H1 (cell line): ENCODE measurements around the gene MTFR2. TPM values are rescaled to one million over a fixed set of nuclear protein-coding genes. Genes with fewer than 3 reads are reported as not detected.

Source experiments
- CTCF ChIA-PET: fragments of 300-600 bp; sonication (Branson Sonifier 250); formaldehyde crosslinking; loops from one replicate; lab custom pipeline; 2021; ENCODE audit not compliant: partially characterized antibody; lab: Charles Lee
- POLR2A ChIA-PET: fragments of 300-600 bp; sonication (Branson Sonifier 250); formaldehyde crosslinking; loops from one replicate; lab custom pipeline; 2021; ENCODE audit warnings: inconsistent platforms; ENCODE audit not compliant: partially characterized antibody; lab: Charles Lee
- DNase-seq, 2 experiments: peaks; one replicate each; pipeline versions ENCODE4 v3.0.0 to v3.0.0-alpha.2; 2010 to 2022; ENCODE audit warnings: low spot score in 2 of 2, low read depth in 1 of 2, mixed read lengths in 1 of 2
- FAIRE-seq: peaks from 2 replicates; lab custom pipeline; 2011; peaks lifted over from hg19 to GRCh38; lab: Jason Lieb, UNC
- H2AFZ ChIP-seq: 2 replicates; pipeline ENCODE4 v1.8.1; 2012; ENCODE audit warnings: low read length, inconsistent platforms
- H2AK5ac ChIP-seq: 2 replicates; pipeline ENCODE4 v1.6.1; 2013; ENCODE audit warnings: low read depth, low read length
- H2BK120ac ChIP-seq: replicated peaks from 2 replicates; pipeline ENCODE3; 2013; ENCODE audit warnings: low read depth, low read length, inconsistent platforms
- H2BK12ac ChIP-seq: 2 replicates; pipeline ENCODE4 v1.6.1; 2013; ENCODE audit warnings: low read depth, low read length
- H2BK15ac ChIP-seq: 2 replicates; pipeline ENCODE4 v1.6.1; 2013; ENCODE audit warnings: low read length
- H2BK20ac ChIP-seq: 2 replicates; pipeline ENCODE4 v1.6.1; 2013; ENCODE audit warnings: low read length
- H2BK5ac ChIP-seq: 2 replicates; pipeline ENCODE4 v1.6.1; 2013; ENCODE audit warnings: low read depth, low read length
- H3K14ac ChIP-seq: 2 replicates; pipeline ENCODE4 v1.6.1; 2013; ENCODE audit warnings: inconsistent platforms; ENCODE audit not compliant: insufficient read length
- H3K18ac ChIP-seq: 2 replicates; pipeline ENCODE4 v1.6.1; 2013; ENCODE audit warnings: low read length; ENCODE audit errors: extremely low read depth
- H3K23ac ChIP-seq: 2 replicates; pipeline ENCODE4 v1.6.1; 2013; ENCODE audit warnings: inconsistent platforms; ENCODE audit not compliant: insufficient read length
- H3K23me2 ChIP-seq: 2 replicates; pipeline ENCODE4 v1.6.1; 2013; ENCODE audit warnings: low read depth, low read length
- H3K27ac ChIP-seq: 2 replicates; pipeline ENCODE4 v1.6.1; 2011; ENCODE audit warnings: low read depth, low read length, inconsistent platforms
- H3K27me3 ChIP-seq, 4 experiments: replicated peaks in 1 of 4; 1 replicate in 1 of 4; 2 replicates in 3 of 4; pipeline versions ENCODE4 v1.6.1 to v1.8.1; 2011 to 2013; ENCODE audit warnings: low read length in 3 of 4, mild to moderate bottlenecking in 3 of 4, inconsistent platforms in 2 of 4, mixed read lengths in 2 of 4, moderate library complexity in 1 of 4; ENCODE audit not compliant: control insufficient read depth in 3 of 4, insufficient read depth in 3 of 4; ENCODE audit errors: extremely low read depth in 1 of 4
- H3K36me3 ChIP-seq, 4 experiments: 2 replicates each; pipeline versions ENCODE4 v1.6.1 to v1.8.1; 2011 to 2013; ENCODE audit warnings: mild to moderate bottlenecking in 4 of 4, low read length in 3 of 4, moderate library complexity in 2 of 4, control low read depth in 1 of 4, inconsistent platforms in 1 of 4; ENCODE audit not compliant: insufficient read depth in 4 of 4, control insufficient read depth in 2 of 4
- H3K4ac ChIP-seq: replicated peaks from 2 replicates; pipeline ENCODE3; 2013; ENCODE audit warnings: low read length, low read depth, mixed read lengths, inconsistent platforms; ENCODE audit not compliant: insufficient read length
- H3K4me1 ChIP-seq, 4 experiments: replicated peaks in 1 of 4; 1 replicate in 1 of 4; 2 replicates in 3 of 4; pipeline versions ENCODE4 v1.6.1 to v1.8.1; 2011 to 2013; ENCODE audit warnings: low read length in 3 of 4, inconsistent platforms in 2 of 4, mixed read lengths in 1 of 4; ENCODE audit not compliant: insufficient read depth in 4 of 4, control insufficient read depth in 3 of 4
- H3K4me2 ChIP-seq, 2 experiments: 2 replicates each; pipeline versions ENCODE4 v1.6.1 to v1.8.1; 2011 to 2013; ENCODE audit warnings: low read depth in 2 of 2, low read length in 2 of 2, control low read depth in 1 of 2, inconsistent platforms in 1 of 2, mild to moderate bottlenecking in 1 of 2; ENCODE audit not compliant: insufficient read depth in 1 of 2
- H3K4me3 ChIP-seq, 4 experiments: fragments of 200-600, 300-600 bp in 1 of 4; sonication (generic), shearing (Covaris generic), sonication (Bioruptor Twin) in 1 of 4; 2 replicates each; pipeline versions ENCODE4 v1.5.1 to v1.8.1; 2011 to 2016; ENCODE audit warnings: low read length in 4 of 4, low read depth in 3 of 4, control low read depth in 2 of 4, inconsistent platforms in 2 of 4, mild to moderate bottlenecking in 2 of 4, mixed read lengths in 1 of 4, moderate library complexity in 1 of 4; ENCODE audit not compliant: insufficient read depth in 2 of 4; ENCODE audit errors: extremely low read depth in 1 of 4
- H3K56ac ChIP-seq: replicated peaks from 2 replicates; pipeline ENCODE3; 2013; ENCODE audit warnings: low read depth, mild to moderate bottlenecking, mixed read lengths, low read length, inconsistent platforms; ENCODE audit not compliant: insufficient read length
- H3K79me1 ChIP-seq: 2 replicates; pipeline ENCODE4 v1.6.1; 2013; ENCODE audit warnings: low read depth, low read length, control low read depth
- H3K79me2 ChIP-seq, 2 experiments: 2 replicates each; pipeline versions ENCODE4 v1.6.1 to v1.8.1; 2012 to 2013; ENCODE audit warnings: low read length in 2 of 2, mild to moderate bottlenecking in 2 of 2, inconsistent platforms in 1 of 2; ENCODE audit not compliant: insufficient read depth in 2 of 2, control insufficient read depth in 1 of 2
- H3K9ac ChIP-seq, 4 experiments: replicated peaks in 1 of 4; 1 replicate in 1 of 4; 2 replicates in 3 of 4; pipeline versions ENCODE4 v1.6.1 to v1.8.1; 2011 to 2013; ENCODE audit warnings: low read depth in 3 of 4, low read length in 3 of 4, control low read depth in 2 of 4, mild to moderate bottlenecking in 2 of 4, moderate library complexity in 2 of 4, inconsistent platforms in 1 of 4; ENCODE audit errors: extremely low read depth in 1 of 4
- H3K9me3 ChIP-seq, 2 experiments: 2 replicates each; pipeline versions ENCODE4 v1.6.1 to v1.8.1; 2012 to 2013; ENCODE audit warnings: mild to moderate bottlenecking in 2 of 2, moderate library complexity in 2 of 2, control low read depth in 1 of 2, inconsistent platforms in 1 of 2, low read depth in 1 of 2, low read length in 1 of 2, mixed read lengths in 1 of 2; ENCODE audit not compliant: insufficient read depth in 2 of 2
- H4K20me1 ChIP-seq, 2 experiments: replicated peaks in 1 of 2; 2 replicates each; pipeline versions ENCODE3 to v1.8.1; 2011 to 2013; ENCODE audit warnings: inconsistent platforms in 2 of 2, low read length in 2 of 2, mild to moderate bottlenecking in 1 of 2; ENCODE audit not compliant: insufficient read depth in 2 of 2, control insufficient read depth in 1 of 2
- H4K5ac ChIP-seq: 2 replicates; pipeline ENCODE4 v1.6.1; 2013; ENCODE audit warnings: low read length, low read depth, mixed read lengths, inconsistent platforms; ENCODE audit not compliant: insufficient read length
- H4K8ac ChIP-seq: 2 replicates; pipeline ENCODE4 v1.8.0; 2013; ENCODE audit warnings: mild to moderate bottlenecking, moderate library complexity, low read length, inconsistent platforms; ENCODE audit not compliant: insufficient read depth; ENCODE audit errors: extremely low read depth
- H4K91ac ChIP-seq: replicated peaks from 2 replicates; pipeline ENCODE3; 2013; ENCODE audit warnings: low read length, mixed read lengths, inconsistent platforms; ENCODE audit not compliant: insufficient read length
- BCL11A ChIP-seq, 2 experiments: IDR thresholded peaks; one replicate each; pipeline ENCODE4 v1.6.1; 2011; ENCODE audit warnings: low read depth in 2 of 2, low read length in 2 of 2, mild to moderate bottlenecking in 2 of 2
- BRCA1 ChIP-seq: IDR thresholded peaks from 2 replicates; pipeline ENCODE4 v1.6.1; 2012; ENCODE audit warnings: low read depth, low read length, improper control_type of control experiment
- CTBP2 ChIP-seq: IDR thresholded peaks from 2 replicates; pipeline ENCODE4 v1.7.0; 2011; ENCODE audit warnings: borderline replicate concordance, mild to moderate bottlenecking, moderate library complexity, mixed read lengths, low read length; ENCODE audit not compliant: insufficient read depth, insufficient read length
- EGR1 ChIP-seq: IDR thresholded peaks from 2 replicates; pipeline ENCODE4 v1.6.1; 2011; ENCODE audit warnings: low read depth, low read length, borderline replicate concordance
- FOSL1 ChIP-seq: IDR thresholded peaks from 2 replicates; pipeline ENCODE4 v1.6.1; 2011; ENCODE audit warnings: mild to moderate bottlenecking, low read depth, low read length, moderate library complexity; ENCODE audit not compliant: insufficient read depth
- GTF2F1 ChIP-seq: IDR thresholded peaks from 2 replicates; pipeline ENCODE4 v1.6.1; 2012; ENCODE audit warnings: low read depth, low read length, improper control_type of control experiment, borderline replicate concordance
- HDAC6 ChIP-seq: IDR thresholded peaks from one replicate; pipeline ENCODE4 v1.7.1; 2012; ENCODE audit warnings: low read depth, mild to moderate bottlenecking, inconsistent platforms, low read length, moderate library complexity
- POLR2A ChIP-seq, 2 experiments: IDR thresholded peaks; 1 replicate in 1 of 2; 2 replicates in 1 of 2; pipeline ENCODE4 v1.6.1; 2011; ENCODE audit warnings: low read depth in 2 of 2, low read length in 2 of 2, mild to moderate bottlenecking in 2 of 2; ENCODE audit errors: control extremely low read depth in 1 of 2
- POLR2AphosphoS5 ChIP-seq: IDR thresholded peaks from 2 replicates; pipeline ENCODE4 v1.6.1; 2011; ENCODE audit warnings: low read depth, low read length
- RAD21 ChIP-seq, 2 experiments: IDR thresholded peaks in 1 of 2; conservative IDR thresholded peaks in 1 of 2; 2 replicates each; pipeline ENCODE4 v1.6.1; 2011; ENCODE audit warnings: low read depth in 2 of 2, low read length in 2 of 2, improper control_type of control experiment in 1 of 2, inconsistent platforms in 1 of 2, mild to moderate bottlenecking in 1 of 2, moderate library complexity in 1 of 2
- SIN3A ChIP-seq, 2 experiments: IDR thresholded peaks in 1 of 2; conservative IDR thresholded peaks in 1 of 2; 2 replicates each; pipeline ENCODE4 v1.6.1; 2011 to 2012; ENCODE audit warnings: low read length in 2 of 2, improper control_type of control experiment in 1 of 2, low read depth in 1 of 2, mild to moderate bottlenecking in 1 of 2
- SP1 ChIP-seq: IDR thresholded peaks from 2 replicates; pipeline ENCODE4 v1.6.1; 2011; ENCODE audit warnings: low read depth, low read length
- TCF12 ChIP-seq: IDR thresholded peaks from 2 replicates; pipeline ENCODE4 v1.6.1; 2011; ENCODE audit warnings: low read depth, mild to moderate bottlenecking, low read length
- WGBS, 2 experiments: shearing (Covaris generic) in 1 of 2; methylation state at CpG; one replicate each; pipeline versions ENCODE4 v1.1.6 to v1.1.7; 2013 to 2015; ENCODE audit warnings: low lambda C conversion rate in 2 of 2, mixed read lengths in 2 of 2, inconsistent platforms in 1 of 2, low coverage in 1 of 2, missing lambda C conversion rate in 1 of 2; ENCODE audit not compliant: insufficient replicate concordance in 2 of 2, insufficient coverage in 1 of 2, insufficient read length in 1 of 2; ENCODE audit errors: extremely low coverage in 1 of 2, missing lambda C conversion rate in 1 of 2; 5-methylcytosine and 5-hydroxymethylcytosine counted together
- polyA plus RNA-seq, 7 experiments: library from polyadenylated mRNA; depleted of rRNA in 3 of 7; stranded (reverse) in 5 of 7; unstranded in 2 of 7; fragments of >200 nt in 5 of 7; fragments of 200-250 nt in 2 of 7; gene quantifications; 1 replicate in 5 of 7; 2 replicates in 1 of 7; 4 replicates in 1 of 7; pipeline versions ENCODE4 v1.2.1 to v1.2.3, GENCODE V29; 2011 to 2013; ENCODE audit warnings: missing spikeins in 2 of 7, mixed read lengths in 2 of 7
- total RNA-seq: library from RNA; stranded (reverse); fragmentation: NEBNext Ultra II Directional; extraction: Animal tissue kit (Norgen Biotek cat#: 25700); gene quantifications from 2 replicates; pipeline ENCODE4 v1.2.1, GENCODE V29; 2021

Gene MTFR2
- total and polyA plus RNA-seq, 2 of the 8 experiments (the other 6 are each of a cell fraction or from before 2014, with no cell fraction given): 8.5 to 10.7 TPM

DNA sequence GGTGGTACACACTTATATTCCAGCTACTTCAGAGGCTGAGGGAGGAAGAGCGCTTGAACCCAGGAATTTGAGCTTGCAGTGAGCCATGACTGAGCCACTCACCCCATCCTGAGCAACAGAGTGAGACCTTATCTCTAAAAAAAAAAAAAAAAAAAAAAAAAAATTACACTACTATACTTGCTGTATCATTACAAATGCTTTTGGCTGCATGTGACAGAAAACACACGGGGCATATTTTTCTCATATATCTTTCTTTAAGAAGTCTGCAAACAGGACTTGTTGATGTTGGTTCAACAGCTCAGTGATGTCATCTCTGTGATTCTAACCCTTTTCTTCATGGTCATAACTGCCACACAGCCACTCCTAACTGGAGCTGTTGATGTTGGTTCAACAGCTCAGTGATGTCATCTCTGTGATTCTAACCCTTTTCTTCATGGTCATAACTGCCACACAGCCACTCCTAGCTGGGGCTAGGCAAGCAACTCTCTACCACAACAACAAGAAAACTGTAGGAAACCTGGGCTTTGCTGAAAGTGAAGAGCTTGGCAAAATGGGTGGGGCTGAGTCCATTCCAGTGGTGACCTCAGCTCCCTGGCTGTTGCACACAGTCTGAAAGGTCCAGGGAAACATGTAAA is 19.8 kb downstream of the MTFR2 start:
- no peaks in the 10 kb centered on the region for H3K79me2 ChIP-seq
- H3K36me3 ChIP-seq: no peaks in the 10 kb centered on the region; a peak in 2 of 8 replicates
- no peak overlapping the region for H3K23ac ChIP-seq
- DNase-seq (no peak), FAIRE-seq (no peak)
- no peak overlapping the region for H3K14ac ChIP-seq
- H3K27ac ChIP-seq: no peak overlapping the region
- H2BK15ac ChIP-seq: no peak overlapping the region
- no peak overlapping the region for H4K8ac ChIP-seq
- H3K56ac ChIP-seq: no peak overlapping the region
- H3K9ac ChIP-seq: no peak overlapping the region
- no peaks in the 10 kb centered on the region for H4K20me1 ChIP-seq
- H3K4me2 ChIP-seq: no peak overlapping the region
- H2AFZ ChIP-seq: no peak overlapping the region
- no peaks in the 10 kb centered on the region for H3K27me3 ChIP-seq
- H2AK5ac ChIP-seq: no peak overlapping the region
- CTCF ChIA-PET: interaction anchor here (0.6 to 1.3 kb wide), 4 partner anchors 11 to 782 kb away, joined by 3 to 4 read pairs (median 4); no protein-coding TSS in a partner anchor
- H3K79me1 ChIP-seq: no peaks in the 10 kb centered on the region
- H3K18ac ChIP-seq: no peak overlapping the region
- no peaks in the 10 kb centered on the region for H3K9me3 ChIP-seq
- H2BK12ac ChIP-seq: no peak overlapping the region
- H3K4ac ChIP-seq: no peak overlapping the region
- POLR2A ChIA-PET: interaction anchor here (0.6 kb wide), 1 partner anchor 57 kb away, joined by 3 read pairs; no protein-coding TSS in a partner anchor
- no peak overlapping the region for H4K91ac ChIP-seq
- H3K4me3 ChIP-seq: no peak overlapping the region
- H2BK5ac ChIP-seq: no peak overlapping the region
- WGBS, 2 experiments: 95% methylated on average over 2 of the region's 2 CpGs; no CpG with 5 or more reads in 1 of the 2 experiments
- no peaks in the 10 kb centered on the region for H3K23me2 ChIP-seq
- no peak overlapping the region for H4K5ac ChIP-seq
- H2BK120ac ChIP-seq: no peak overlapping the region
- no peak overlapping the region for H2BK20ac ChIP-seq
- no peak for TF ChIP-seq TCF12
- TF ChIP-seq SP1: no peak
- no peak for TF ChIP-seq CTBP2
- no peak for TF ChIP-seq SIN3A (conservative IDR thresholded peaks at IDR 0.05 in 1 of 2, IDR thresholded peaks at IDR 0.05 in 1 of 2; ENCODE audit: low read depth in 1 of 2, low read length in 2 of 2)
- TF ChIP-seq POLR2AphosphoS5: no peak
- TF ChIP-seq BRCA1: no peak
- no peak for TF ChIP-seq RAD21 (IDR thresholded peaks at IDR 0.05 in 1 of 2, conservative IDR thresholded peaks at IDR 0.05 in 1 of 2; ENCODE audit: low read depth in 2 of 2, low read length in 2 of 2)
- TF ChIP-seq FOSL1: no peak
- TF ChIP-seq POLR2A (IDR thresholded peaks at IDR 0.05; ENCODE audit: control extremely low read depth in 1 of 2, low read depth in 2 of 2, low read length in 2 of 2): no peak
- TF ChIP-seq HDAC6: no peak
- TF ChIP-seq GTF2F1: no peak
- no peak for TF ChIP-seq BCL11A (IDR thresholded peaks at IDR 0.05; ENCODE audit: low read depth in 2 of 2, low read length in 2 of 2)
- TF ChIP-seq EGR1: no peak
- no peaks in the 10 kb centered on the region for H3K4me1 ChIP-seq
